ENCODE data around the gene BNIP3. TPM values are rescaled to one million over a fixed set of nuclear protein-coding genes. Genes with fewer than 3 reads are reported as not detected.

Gene BNIP3
- total RNA-seq, 1 donor from 2014 or later: 35.3 TPM

DNA sequence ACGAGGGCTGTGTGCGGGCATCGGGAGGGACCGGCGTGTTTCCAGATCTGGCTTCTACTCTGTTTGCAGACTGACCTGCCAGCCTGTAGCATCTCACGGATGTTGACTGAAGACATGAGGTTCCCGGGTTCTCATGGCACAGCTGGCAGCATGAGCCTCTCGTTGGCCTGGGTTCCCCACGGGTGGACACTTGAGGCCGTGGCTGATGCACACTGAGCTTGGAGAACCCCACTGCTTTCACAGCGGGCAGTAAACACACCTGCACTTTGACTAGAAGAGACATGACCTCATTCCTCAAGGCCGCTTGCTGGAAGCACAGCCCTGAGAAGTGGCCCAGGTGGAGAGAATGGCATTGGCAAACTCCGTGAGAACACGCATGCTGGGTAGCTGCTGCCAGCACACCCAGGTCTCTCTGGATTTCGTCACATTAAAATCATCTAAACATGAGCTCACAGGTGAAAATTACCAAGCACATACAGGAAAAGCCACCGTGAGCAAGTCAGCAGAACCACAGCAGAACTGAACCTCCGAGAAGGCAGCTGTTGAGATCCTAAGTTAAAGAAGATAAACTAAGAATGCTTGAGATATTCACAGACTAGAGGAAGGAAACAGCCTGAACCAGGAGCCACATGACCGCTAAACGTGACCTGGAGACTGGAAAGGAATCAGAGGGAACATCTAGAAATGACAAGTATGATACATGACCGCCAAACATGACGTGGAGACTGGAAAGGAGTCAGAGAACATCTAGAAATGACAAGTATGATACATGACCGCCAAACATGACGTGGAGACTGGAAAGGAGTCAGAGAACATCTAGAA lies 32.5 kb downstream of the BNIP3 start:
- DNase-seq: no peak

DNA sequence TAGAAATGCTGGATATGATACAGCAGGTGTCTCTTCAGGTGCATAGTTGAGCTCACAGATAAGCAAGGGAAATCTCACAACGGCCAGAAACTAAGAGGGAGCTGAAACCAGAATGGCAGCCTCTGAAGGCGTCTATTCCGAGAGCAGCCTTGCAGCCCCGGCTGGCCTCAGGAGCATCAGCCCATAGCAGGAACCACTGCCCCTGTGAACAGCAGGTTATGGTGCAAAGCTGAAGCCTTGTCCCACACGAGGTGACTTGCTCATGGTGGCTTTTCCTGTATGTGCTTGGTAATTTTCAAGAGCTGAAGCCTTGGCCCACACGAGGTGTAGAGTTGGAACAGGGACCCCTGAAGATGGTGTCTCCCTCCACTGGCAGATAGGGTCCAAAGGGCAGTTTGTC lies 33.2 kb downstream of the BNIP3 start:
- no peak for DNase-seq

DNA sequence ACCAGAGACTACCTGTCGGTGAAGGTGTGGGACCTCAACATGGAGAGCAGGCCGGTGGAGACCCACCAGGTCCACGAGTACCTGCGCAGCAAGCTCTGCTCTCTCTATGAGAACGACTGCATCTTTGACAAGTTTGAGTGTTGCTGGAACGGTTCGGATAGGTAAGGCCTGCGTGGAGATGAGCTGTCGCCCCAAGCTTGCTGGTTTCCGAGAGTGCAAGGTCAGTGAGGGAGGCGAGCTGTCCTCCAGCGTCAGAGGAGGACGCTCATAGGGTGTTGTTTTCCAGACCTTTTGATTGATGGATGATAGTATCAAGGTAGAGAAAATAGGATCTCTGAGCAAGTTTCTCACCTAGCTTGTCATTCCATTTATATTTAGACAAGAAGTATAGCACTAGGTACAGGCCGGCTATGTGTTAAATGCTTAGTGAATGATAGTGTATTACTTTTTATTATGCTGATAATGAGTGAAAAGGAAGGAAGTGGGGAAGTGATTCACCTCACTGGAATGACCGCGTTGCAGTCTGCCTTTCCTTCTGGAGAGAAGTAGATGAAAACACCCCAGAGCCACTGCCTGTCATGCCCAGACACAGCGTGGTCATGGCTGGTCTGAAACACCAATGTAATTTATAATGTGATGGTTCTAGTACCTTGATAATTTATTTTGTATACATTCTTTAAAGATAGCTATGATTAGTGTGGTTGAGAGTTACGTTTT lies 33.9 kb downstream of the BNIP3 start:
- no peak for DNase-seq

DNA sequence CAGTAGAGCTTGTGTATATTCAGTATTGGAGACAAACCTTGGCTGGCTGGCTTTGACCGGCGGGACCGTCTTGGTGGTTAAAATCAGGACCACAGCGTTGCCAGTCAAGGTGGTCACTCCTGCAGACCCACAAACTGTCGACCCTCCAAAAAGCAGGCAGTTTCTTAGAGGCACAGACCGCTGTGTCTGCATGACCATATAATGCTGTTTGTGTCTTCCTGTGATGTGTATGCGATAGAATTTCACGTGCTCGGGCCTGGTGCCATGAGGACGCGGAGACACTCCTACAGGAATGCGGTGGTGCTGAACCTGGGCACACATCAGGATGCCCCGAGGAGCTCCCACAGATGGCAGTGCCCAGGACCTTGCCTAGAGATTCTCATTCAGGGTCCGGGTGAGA lies 34.8 kb downstream of the BNIP3 start:
- DNase-seq: no peak

DNA sequence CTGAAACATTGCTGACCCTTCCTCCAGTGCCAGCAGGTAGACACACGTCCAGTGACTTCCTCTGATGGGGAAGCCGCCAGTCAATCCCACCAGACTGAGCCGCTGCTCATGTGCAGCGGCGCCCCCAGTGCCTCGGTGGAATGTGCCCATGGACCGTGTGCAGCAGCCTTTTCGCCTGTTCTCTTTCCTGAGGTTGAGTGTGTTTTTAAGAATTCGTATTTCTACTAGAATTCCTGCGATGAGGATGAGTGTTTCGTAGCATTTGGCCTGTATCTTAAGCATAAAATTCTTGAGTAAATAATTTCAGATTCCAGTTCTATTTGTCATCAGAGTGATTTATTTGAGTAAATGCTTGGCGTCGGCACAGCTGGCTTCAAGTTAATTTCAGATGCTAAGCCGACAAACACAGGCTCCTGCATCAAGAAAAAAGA lies 35.4 kb downstream of the BNIP3 start:
- no peak for DNase-seq

DNA sequence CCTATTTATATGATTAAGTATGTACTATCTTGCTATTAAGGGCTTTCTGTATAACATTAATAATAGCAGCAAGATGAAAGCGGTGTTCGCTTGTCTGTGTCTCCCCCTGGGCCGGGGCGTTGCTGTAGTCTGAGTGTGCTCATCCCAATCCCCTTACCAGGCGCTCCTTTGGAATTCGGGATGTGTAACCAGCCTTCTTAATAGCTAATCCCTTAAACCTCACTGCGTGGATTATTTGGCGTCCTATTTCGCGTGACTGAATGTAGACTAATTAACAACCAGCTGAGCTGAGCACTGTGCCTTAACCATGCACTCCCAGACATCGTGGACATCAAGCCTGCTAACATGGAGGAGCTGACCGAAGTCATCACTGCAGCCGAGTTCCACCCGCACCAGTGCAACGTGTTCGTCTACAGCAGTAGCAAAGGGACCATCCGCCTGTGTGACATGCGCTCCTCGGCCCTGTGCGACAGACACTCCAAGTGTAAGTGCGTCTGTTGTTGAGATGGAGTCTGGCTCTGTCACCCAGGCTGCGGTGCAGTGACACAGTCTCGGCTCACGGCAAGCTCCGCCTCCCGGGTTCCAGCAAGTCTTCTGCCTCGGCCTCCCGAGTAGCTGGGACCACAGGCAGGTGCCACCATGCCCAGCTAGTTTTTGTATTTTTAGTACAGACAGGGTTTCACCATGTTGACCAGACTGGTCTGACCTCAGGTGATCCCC lies 36.6 kb downstream of the BNIP3 start:
- no peak for DNase-seq

DNA sequence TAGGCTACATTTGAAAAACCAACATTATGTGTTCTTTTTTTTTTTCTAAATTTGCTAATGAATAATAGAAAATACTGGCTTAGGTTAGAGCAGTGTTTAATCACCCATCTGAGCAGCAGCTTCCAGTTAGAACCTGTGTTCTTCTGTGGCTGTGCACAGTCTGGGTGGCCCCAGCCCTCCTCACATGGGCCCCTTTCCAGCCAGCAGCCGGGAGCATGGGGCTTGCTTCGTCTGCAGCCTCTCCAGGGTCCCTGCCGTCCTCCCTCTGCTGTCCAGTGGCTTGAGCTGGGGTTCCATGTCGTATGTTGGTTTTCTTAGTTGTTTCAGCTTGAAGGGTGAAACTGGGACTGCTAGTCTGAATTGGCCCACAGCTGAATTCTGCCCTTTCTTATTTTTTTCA lies 37.3 kb downstream of the BNIP3 start:
- DNase-seq: no peak

DNA sequence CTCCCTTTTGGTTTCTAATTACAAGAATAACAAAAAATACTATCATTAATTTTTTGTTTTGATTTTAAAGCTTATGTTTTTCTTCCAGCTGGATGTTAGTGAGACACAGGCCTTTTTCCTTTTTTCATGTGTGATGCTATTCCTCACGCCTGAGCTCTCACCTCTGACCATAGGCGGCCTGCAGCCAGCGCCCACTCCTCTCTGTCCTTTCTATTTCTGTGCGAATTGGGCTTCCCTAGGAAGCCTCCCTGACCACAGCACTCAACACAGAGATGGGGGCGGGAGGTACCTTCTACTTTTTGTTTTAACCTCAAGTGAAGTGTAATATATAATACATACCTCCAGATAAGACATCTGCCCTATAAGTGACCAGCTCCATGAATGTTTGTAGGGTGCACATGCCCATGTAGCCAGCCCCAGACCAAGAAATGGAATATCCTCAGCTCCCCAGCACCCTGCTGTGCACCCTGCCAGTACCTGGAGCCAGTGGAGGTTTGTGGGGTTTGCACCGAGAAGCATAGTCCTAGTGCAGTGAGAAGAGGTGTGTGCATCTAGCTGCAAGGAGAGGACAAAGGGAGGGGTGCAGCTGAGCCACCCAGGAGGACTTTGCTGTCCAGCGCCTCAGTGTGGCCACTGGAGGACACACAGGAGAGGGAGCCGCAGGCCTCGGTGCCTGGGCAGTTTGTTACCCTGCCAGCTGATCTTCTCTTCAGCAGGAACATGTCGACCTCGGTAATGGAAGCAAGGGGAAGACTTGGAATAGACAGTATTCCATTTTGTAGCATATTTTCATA lies 38.5 kb downstream of the BNIP3 start:
- DNase-seq: no peak

DNA sequence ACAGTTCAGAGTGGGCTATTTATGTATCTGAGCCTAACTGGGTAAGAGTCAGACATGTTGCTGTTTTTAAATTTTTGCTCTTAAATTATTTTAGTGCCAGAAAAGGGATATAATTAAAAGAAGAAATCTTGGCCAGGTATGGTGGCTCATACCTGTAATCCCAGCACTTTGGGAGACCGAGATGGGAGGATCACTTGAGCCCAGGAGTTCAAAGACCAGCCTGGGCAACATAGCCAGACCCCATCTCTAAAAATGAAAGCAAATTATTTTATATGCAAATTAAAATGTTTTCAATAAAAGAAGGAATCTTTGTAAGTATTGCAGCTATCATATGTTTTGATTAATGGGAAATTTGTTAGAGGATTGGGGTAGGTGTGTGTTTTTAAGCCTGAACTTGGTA lies 39.3 kb downstream of the BNIP3 start:
- DNase-seq: no peak

DNA sequence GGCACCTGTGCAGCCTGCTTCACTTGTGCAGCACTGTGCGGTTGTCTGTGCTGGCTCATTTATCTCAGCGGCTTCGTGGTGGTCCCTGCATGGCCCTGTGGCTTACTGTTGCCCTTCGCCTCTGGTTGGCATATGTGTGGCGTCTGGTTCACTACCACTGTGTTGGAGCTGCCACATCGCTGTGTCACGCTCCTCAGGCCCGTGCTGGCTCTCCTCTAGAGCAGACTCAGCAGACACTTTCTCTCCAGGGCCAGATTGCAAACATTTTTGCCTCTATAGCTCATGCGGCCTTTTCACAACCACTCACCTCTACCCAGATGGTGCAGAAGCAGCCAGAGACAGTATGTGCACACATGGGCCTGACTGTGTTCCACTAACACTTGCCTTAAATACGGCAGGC lies 43.0 kb downstream of the BNIP3 start:
- DNase-seq: no peak

DNA sequence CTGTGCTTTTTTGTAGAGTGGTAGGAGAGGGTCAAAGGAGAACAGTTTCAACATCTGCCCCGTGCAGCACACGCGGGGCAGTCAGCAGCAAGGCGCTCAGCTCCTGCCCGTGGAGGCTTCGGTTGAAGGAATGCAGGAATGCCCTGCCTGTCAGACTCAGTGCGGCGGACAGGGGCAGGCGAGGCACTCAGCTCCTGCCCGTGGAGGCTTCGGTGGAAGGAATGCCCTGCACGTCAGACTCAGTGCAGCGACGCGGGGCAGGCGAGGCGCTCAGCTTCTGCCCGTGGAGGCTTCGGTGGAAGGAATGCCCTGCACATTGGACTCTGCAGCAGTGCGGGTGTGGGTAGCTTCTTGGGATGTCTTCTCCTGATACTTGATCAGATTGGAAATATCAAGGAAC lies 43.9 kb downstream of the BNIP3 start:
- DNase-seq: no peak

DNA sequence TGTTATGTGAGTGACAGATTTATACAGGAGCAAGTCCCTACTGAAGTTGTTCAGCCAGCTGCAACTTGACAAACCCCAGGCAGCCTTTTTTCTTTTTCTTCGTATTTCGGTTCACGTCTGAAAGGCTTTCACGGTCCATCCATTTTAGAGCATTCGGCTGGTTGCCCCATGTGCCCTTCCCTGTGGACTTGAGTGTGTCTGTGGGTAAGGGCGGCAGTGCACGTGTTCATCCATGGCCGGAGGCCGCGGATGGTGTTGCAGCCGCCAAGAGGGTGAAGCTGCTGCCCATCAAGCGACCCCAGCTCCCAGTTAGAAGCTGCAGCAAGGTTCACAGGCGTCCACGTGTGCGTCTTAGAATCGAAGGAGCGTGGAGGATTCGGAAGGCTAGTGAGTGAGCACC lies 45.0 kb downstream of the BNIP3 start:
- no peak for DNase-seq

DNA sequence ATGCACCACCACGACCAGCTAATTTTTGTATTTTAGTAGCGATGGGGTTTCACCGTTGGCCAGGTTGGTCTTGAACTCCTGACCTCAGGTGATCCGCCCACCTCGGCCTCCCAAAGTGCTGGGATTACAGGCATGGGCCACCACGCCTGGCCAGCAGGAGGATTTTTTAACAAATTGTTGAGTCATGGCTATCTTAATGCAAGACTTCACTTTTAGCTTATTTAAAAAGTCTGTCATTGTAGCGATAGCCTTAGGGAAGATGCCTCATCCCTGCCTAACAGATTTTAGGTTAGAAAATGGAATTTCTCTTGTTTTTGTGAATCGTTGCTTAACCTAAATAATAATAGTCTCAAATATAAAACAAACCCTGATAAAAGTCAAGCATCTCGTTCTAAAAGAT lies 45.4 kb downstream of the BNIP3 start:
- DNase-seq: no peak

DNA sequence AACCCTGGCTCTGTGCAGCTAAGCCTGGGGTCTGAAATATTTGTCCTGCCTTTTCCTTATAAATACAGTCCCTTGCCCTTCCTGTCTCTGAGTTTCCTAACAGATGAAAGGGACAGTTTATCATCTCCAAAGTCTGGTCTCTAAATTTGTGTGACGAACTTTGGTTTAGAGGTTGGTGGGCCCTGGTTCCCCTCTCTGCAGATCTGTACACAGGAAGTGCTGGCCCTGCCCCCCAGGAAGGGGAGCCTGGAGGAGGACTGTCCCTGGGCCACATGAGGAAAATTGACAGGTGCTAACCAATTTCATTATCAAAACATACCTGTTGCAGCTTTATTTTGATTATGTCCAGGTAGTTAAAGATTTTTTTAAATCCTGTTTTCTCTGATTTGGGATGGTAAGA lies 46.5 kb downstream of the BNIP3 start:
- no peak for DNase-seq

DNA sequence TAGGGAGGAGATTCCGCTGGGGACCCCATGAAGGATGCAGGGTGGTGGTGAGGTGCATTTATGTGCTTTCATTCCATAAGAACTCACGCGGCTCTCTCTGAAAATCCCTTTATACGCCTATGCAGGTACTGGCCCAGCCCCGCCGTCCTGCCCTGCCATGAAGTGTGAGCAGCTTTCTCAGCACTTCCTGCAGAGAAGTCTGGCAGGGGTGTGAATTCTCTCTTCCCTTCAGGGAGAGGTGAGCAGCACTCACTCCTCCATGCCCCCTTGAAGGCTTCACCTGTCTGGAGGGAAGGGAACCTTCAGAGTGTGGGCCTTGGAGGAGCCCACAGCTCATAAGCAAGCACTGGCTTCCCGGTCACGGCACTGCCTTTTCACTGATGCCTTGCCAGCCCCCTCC lies 47.0 kb downstream of the BNIP3 start:
- DNase-seq: no peak

DNA sequence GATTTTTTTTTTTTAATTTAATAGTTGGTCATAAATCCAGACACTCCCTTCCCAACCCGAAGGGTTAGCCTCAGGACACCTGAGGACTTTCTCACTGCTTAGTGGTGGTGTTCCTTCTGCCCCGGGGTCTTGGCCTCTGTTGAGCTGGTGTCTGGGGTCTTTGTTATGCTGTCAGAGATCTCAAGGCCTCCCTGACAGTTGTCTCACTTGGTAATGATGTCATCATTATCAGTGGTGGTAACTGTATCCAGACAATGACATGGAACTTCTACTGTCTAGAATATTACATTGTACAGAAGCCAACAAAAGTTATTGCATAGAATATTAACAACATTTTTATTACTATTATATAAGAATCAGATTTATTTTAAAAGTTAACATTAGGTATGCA lies 48.0 kb downstream of the BNIP3 start:
- DNase-seq: no peak

DNA sequence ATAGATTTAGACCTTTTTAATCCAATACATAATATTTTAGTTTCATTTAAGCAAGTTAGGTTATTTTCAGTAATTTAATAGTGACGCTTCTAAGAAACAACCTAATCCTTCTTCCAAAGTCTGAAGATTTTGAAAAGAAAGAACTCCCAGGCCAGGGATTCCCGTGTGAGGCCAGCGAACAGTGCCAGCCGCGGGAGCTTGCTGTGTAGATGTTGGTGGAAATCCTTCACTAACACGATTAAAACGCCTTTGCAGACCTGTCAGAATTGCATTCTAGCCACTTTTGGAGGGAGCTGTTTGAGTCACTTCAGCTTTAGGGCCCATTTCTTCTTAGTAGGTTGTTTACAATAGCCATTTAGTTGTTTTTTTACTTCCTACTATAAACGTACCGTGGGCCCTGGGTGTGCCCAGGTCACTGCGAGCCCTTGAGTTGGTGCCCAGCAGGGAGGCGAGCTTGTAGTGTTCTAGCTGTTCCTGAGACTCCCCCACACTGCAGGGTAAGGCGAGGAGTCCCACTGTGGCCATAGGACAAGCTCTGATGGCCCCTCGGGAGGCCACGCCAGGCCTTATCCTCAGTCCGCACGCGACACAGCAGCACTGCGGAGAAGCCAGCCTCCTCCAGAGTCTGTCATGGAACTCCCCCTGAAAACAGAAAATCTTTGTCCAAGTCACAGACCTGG lies 48.6 kb downstream of the BNIP3 start:
- DNase-seq: no peak

DNA sequence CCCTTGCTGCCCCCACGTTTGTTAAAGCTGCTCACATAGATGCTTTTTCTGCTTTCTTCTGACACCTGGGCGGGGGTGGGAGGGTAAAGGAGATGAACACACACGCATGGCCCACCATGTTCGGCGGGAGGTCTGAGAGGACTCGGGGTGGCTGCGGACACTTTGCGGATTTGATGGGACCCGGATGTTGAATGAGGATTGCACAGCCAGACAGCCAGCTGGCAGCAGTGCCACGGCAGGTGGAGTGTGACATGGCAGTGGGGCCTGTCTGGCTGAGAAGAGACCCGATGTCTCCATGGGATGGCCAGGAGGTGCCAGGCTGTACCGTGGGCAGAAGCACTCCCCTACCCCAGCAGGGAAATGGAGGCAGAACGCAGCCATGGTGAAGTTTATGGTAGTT lies 49.7 kb downstream of the BNIP3 start:
- no peak for DNase-seq

DNA sequence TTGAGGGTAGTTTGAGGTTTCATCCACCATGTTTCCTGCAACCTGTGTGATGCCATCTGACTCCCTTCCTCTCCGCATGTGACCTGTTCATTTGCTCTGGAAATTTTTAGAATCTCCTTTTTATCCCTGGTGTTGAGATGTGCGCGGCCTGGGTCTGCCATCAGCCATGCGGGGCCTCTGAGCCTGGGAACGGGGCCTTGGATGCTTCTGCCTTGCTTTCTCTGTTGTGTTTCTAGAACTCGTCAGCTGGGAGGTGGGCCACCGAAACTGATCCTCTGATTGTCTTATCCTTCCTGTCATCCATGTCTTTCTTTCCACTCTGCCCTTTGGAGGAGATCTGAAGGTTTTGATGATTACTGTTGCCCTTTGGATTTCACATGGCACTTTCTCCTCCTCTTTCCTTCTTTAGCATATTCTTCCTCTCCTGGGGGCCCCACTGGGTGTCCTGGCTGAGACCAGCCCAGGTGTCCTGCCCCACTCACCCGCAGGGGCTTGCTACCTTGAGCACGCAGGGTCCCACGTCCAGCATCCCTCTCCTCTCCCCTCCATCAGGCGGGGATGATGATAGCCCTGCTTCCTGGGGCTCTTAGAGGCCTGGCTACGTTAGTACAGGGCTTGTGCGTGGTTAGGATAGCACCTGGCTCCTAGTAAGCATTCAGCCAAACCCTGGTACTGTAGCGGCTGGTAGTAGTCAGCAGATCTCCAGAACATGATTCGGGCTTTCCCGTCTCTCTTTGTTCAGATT lies 51.0 kb downstream of the BNIP3 start:
- no peak for DNase-seq

DNA sequence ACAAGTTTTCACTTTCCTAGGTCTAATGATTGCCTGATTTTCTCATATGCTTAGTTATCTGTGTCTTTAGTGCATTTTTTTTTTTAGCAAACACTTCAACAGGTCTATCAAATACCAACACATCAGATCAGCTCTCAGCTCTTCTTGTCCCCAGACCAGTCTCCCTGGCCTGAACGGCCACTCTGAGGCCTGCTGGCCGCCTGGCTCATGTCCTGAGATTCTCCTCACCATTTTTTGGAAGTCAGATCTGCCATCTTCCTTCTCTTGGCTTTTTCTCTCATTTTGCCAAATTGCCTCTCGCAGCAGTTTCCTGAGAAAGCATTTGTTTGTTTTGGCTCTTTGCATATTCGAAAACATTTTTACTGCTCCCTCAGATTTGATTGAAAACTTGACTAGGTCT lies 51.6 kb downstream of the BNIP3 start:
- DNase-seq: no peak

All from skin of body (tissue), 2 donors.